GM18907 (cell line): ENCODE data around the gene GRIA2.

Source experiments
- ATAC-seq: cut with Tn5 transposase; IDR thresholded peaks from one replicate; pipeline ENCODE4 v1.9.1; 2021; ENCODE audit warnings: mild to moderate bottlenecking, moderate library complexity; ENCODE audit not compliant: unreplicated experiment

Gene GRIA2

GRCh38 chr4:157363360-157363759 lies 142.8 kb downstream of the GRIA2 start:
- ATAC-seq, result no peak

- ATAC-seq, result no peak
These were observed 151.6 kb downstream of the GRIA2 start for GRCh38 chr4:157372154-157372553.

GRCh38 chr4:157372567-157372966 lies 152.0 kb downstream of the GRIA2 start:
- no peak for ATAC-seq

GRCh38 chr4:157389741-157390140 lies 169.2 kb downstream of the GRIA2 start:
- ATAC-seq, result no peak

GRCh38 chr4:157405070-157405469 lies 184.5 kb downstream of the GRIA2 start:
- ATAC-seq, result no peak
